GM18520 (cell line): Measurements from ENCODE around the gene EVC2.
"Not testable (repeated sequence)": the region's sequence is repeated elsewhere in the genome, so short reads cannot be mapped to it uniquely, and the experiment has no call there.

Experiments used
- ATAC-seq: cut with Tn5 transposase; IDR thresholded peaks from one replicate; pipeline ENCODE4 v1.9.1; 2021; ENCODE audit not compliant: unreplicated experiment

The EVC2 gene

DNA sequence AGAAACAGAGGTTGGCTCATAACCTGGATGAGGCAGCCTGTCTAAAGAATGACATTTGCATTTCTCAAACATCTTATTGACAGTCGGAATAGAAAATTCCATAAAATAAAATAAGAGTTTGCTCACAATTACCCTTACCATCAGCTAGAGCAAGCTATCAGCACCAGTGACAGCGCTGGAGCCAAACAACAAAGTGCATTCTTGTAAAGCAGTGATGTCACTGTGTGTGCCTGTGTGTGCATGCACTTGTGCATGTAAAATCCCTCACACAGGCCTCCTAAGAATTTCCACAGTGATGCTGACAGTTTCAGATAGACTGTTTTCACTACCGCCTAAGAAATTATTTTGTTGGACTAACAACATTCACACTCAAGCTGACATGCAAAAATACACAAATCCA, 77.6 kb downstream of the EVC2 start:
- ATAC-seq = no peak

- no peak for ATAC-seq
Observed at GRCh38 chr4:5629542-5629941, 78.8 kb downstream of the EVC2 start.

DNA sequence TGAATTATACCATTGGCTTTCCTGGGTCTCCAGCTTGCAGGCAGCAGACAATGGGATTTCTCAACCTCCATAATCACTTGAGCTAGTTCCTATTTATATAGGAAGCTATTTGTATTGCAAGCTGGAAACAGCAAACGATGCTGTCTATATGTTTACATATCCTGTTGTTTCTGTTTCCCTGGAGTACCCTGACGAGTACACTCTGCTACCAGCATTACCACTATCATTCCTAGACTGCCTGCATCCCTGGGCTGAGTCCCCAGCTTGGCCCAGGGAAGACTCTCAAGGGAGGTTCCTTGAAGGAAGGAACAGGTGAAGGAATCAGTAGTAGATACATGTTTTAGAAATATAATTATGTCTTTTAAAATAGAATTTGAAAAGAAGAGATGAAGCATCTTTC, 81.4 kb downstream of the EVC2 start:
- ATAC-seq = no peak

GRCh38 chr4:5622596-5622995, 85.8 kb downstream of the EVC2 start:
- ATAC-seq = no peak

- no peak for ATAC-seq
Observed at GRCh38 chr4:5619913-5620625, 88.3 kb downstream of the EVC2 start.

GRCh38 chr4:5618051-5618960, 90.1 kb downstream of the EVC2 start:
- ATAC-seq = no peak

- no peak for ATAC-seq
Observed at GRCh38 chr4:5616331-5616950, 91.9 kb downstream of the EVC2 start.

DNA sequence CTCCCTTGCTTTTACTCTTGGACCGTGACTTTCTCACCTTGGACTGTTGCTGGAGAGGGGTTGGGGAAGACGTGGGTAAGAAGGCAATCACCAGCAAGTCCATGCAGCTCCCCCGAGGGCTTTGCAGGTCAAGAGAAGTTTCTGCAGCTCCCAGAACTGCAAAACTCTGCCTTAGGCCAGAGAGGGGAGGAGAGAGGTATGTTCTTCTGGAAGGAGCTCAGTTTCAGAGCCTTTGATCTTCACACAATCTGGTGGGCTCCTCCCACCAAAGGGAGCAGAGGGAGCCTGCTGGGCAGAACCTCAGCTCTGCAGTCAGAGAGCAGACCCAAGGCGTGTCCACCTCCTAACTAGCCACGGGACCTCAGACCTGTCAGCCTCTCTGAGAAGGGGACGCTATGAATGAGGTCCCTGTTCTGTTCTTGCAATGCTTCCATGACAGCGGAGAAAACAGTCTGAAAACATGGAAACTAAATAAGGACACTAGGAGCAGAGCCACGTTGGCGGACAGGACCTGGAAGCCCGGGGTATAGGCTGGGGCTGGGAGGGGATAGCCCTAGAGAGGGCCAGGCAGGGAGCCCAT, 92.8 kb downstream of the EVC2 start:
- ATAC-seq = no peak

- no peak for ATAC-seq
Observed at GRCh38 chr4:5611750-5612149, 96.6 kb downstream of the EVC2 start.

DNA sequence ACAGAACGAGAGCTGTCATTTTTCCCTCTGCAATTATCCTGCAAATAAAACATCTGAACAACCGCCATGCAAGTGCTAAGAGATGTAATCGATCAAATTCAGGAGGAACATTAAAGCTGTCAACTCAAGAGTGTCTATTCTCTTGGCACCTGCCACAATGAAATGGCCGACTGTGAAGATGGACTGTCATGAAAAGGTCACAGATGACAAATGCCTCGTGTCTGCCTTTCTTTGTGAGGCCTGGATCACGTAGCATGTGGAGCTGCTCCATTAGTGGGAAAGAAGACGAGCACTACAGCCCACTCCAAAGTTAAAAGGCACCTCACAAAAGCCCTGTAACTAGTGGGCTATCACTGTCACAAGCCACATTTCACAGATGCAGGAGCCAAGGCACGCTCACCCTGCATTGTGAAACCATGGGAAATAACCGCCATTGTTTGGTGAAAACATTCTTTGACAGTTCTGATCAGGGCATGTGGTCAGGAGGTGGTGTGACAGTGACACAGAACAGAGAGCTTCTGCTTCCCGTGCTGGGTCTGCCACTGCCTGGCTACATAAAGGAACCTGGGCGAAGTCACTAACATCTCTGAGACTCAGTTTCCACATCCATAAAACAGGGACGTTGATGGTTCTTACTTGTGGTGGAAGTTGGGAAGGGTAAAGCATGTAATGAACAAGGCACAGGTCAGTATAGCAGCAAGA, 98.9 kb downstream of the EVC2 start:
- no peak for ATAC-seq

GRCh38 chr4:5593828-5594227, 114.5 kb downstream of the EVC2 start:
- ATAC-seq = not testable (repeated sequence)

GRCh38 chr4:5592272-5592671, 116.1 kb downstream of the EVC2 start:
- no peak for ATAC-seq

DNA sequence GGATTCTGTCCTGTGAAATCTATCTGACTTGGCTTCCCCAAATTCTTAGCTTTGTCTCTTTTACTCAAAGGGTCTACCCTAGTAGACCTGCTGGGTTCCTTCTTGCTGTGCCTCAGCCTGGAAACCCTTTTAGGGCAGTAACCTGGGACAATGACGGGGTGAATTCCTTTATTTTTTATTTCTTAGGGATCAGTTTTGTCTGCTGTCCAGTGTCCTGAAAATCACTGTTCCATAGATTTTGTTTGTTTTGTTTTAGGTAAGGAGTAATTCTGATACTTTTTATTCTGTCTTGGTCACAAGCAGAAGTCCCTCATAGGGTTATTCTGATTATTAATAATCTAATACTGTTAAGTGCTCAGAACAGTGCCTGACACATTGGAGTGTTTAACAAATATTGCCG, 118.9 kb downstream of the EVC2 start:
- no peak for ATAC-seq

GRCh38 chr4:5588046-5588445, 120.3 kb downstream of the EVC2 start:
- no peak for ATAC-seq

- no peak for ATAC-seq
Observed at GRCh38 chr4:5575941-5576340, 132.4 kb downstream of the EVC2 start.

DNA sequence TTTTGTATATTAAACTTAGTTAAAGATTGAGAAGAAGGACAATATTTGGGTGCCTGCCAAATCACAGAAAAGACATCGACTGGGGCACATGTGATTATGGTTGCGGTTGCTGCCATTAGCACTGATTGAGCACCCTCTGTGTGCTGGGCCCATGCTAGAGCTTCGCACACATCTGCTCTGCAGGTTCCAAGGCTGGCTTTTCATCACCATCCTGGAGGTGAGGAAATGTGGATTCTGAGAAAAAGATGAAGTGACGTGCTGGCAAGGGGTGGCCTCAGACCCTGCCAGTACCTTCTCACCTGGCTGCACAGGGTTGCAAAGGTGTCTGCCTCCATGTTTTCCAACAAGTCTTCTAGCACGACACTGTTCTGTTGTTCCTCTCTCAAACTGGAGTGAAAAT, 134.0 kb downstream of the EVC2 start:
- no peak for ATAC-seq

- ATAC-seq = no peak
Observed at GRCh38 chr4:5573965-5574364, 134.4 kb downstream of the EVC2 start.

DNA sequence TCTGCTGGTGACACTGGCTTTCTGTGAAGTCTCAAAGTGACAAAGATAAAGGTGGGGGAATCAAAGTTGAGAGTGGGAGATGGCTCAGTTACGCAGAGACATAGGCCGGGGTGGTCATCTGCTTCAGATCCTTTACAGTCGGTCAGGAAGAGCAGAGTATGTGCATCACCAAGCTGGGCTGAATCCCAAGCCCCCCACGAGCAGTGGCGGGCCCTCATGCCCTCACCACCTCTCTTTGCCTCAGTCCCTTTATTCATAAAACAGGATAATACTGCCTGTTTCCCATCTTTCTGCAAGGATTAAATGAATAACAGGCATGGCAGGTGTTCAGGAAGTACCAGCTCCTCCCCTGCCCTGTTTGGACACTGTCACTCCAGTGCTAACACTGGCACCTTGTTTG, 135.6 kb downstream of the EVC2 start:
- no peak for ATAC-seq

GRCh38 chr4:5572114-5572513, 136.2 kb downstream of the EVC2 start:
- ATAC-seq = no peak

- ATAC-seq = no peak
Observed at GRCh38 chr4:5571646-5572045, 136.7 kb downstream of the EVC2 start.

- ATAC-seq = no peak
Observed at GRCh38 chr4:5569451-5569850, 138.9 kb downstream of the EVC2 start.
